ENCODE data around the gene P2RX7.
A peak's percentile ranks its signal among the peaks of the same experiment; 100 is the strongest.
"Not testable (repeated sequence)": the region's sequence is repeated elsewhere in the genome, so short reads cannot be mapped to it uniquely, and the experiment has no call there.

P2RX7 gene

GRCh38 chr12:121212875-121213274 is 80.2 kb downstream of the P2RX7 start:
- DNase-seq = no peak

- no peak for DNase-seq
These were observed 81.6 kb downstream of the P2RX7 start for GRCh38 chr12:121214166-121214777.

- no peak for DNase-seq
These were observed 82.4 kb downstream of the P2RX7 start for GRCh38 chr12:121214855-121215745.

GRCh38 chr12:121216102-121216501 is 83.4 kb downstream of the P2RX7 start:
- DNase-seq = no peak

GRCh38 chr12:121217063-121217462 is 84.4 kb downstream of the P2RX7 start:
- DNase-seq = no peak

- no peak for DNase-seq
These were observed 85.1 kb downstream of the P2RX7 start for GRCh38 chr12:121217761-121218160.

GRCh38 chr12:121218588-121219352 is 86.1 kb downstream of the P2RX7 start:
- DNase-seq = no peak

GRCh38 chr12:121219353-121219986 is 86.8 kb downstream of the P2RX7 start:
- no peak for DNase-seq

GRCh38 chr12:121222847-121223246 is 90.2 kb downstream of the P2RX7 start:
- no peak for DNase-seq

- DNase-seq = no peak
These were observed 90.9 kb downstream of the P2RX7 start for GRCh38 chr12:121223292-121224285.

- DNase-seq = no peak
These were observed 91.9 kb downstream of the P2RX7 start for GRCh38 chr12:121224591-121224990.

- no peak for DNase-seq
These were observed 93.7 kb downstream of the P2RX7 start for GRCh38 chr12:121226399-121226798.

- DNase-seq = not testable (repeated sequence)
These were observed 94.2 kb downstream of the P2RX7 start for GRCh38 chr12:121226871-121227270.

- no peak for DNase-seq
These were observed 94.6 kb downstream of the P2RX7 start for GRCh38 chr12:121227294-121227693.

GRCh38 chr12:121228919-121229665 is 96.4 kb downstream of the P2RX7 start:
- DNase-seq = no peak

- peak; percentile 42 for DNase-seq
These were observed 97.3 kb downstream of the P2RX7 start for GRCh38 chr12:121229826-121230537.

GRCh38 chr12:121230538-121230907 is 97.8 kb downstream of the P2RX7 start:
- DNase-seq = no peak

GRCh38 chr12:121232163-121232562 is 99.5 kb downstream of the P2RX7 start:
- no peak for DNase-seq

GRCh38 chr12:121232977-121233627 is 100.4 kb downstream of the P2RX7 start:
- no peak for DNase-seq

GRCh38 chr12:121233628-121234020 is 100.9 kb downstream of the P2RX7 start:
- no peak for DNase-seq

Data from NCI-H2171 (cell line).